Measurements from ENCODE around the gene CKAP4. TPM values are rescaled to one million over a fixed set of nuclear protein-coding genes. Genes with fewer than 3 reads are reported as not detected.

The CKAP4 gene
- total RNA-seq, 1 experiment from 2014 or later: 69.6 TPM

- CTCF ChIA-PET: interaction anchor here (0.7 kb wide), 1 partner anchor 68 kb away, joined by 4 read pairs; no protein-coding TSS in a partner anchor
- ATAC-seq: no peak
Observed at GRCh38 chr12:106292339-106292738, 44.5 kb upstream of the CKAP4 start.

GRCh38 chr12:106291342-106291741, 43.5 kb upstream of the CKAP4 start:
- POLR2A ChIA-PET: no interaction called here
- CTCF ChIA-PET: no interaction called here
- ATAC-seq (no peak), DNase-seq (ENCODE audit: low spot score) (no peak)
- no peaks in the 10 kb centered on the region; the same call in 1 of the 2 replicates for H3K27me3 Mint-ChIP-seq (ENCODE audit: low read depth)
- no peaks in the 10 kb centered on the region for H3K4me1 Mint-ChIP-seq
- no peak for TF ChIP-seq E2F5 (CRISPR knock-in tag; IDR thresholded peaks at IDR 0.05)
- TF ChIP-seq GABPB1 (CRISPR knock-in tag; IDR thresholded peaks at IDR 0.05): peak; percentile 38; the same call in 1 of the 2 replicates
- TF ChIP-seq USF2 (CRISPR knock-in tag; IDR thresholded peaks at IDR 0.05): no peak
- H3K4me3 Mint-ChIP-seq: no peak overlapping the region
- H3K36me3 Mint-ChIP-seq: no peaks in the 10 kb centered on the region
- no peaks in the 10 kb centered on the region for H3K9me3 Mint-ChIP-seq
- no peak overlapping the region for H3K27ac Mint-ChIP-seq

More at GRCh38 chr12:106292339-106292738, 44.5 kb upstream of the CKAP4 start:
- no peaks in the 10 kb centered on the region for H3K9me3 Mint-ChIP-seq
- H3K27me3 Mint-ChIP-seq (ENCODE audit: low read depth): no peaks in the 10 kb centered on the region; the same call in 1 of the 2 replicates
- no peak for TF ChIP-seq CREM (CRISPR knock-in tag; IDR thresholded peaks at IDR 0.05)
- no peak for TF ChIP-seq ZNF396 (CRISPR knock-in tag; IDR thresholded peaks at IDR 0.05; ENCODE audit: borderline replicate concordance)
- TF ChIP-seq SOX15 (CRISPR knock-in tag; IDR thresholded peaks at IDR 0.05): no peak
- TF ChIP-seq MLX (CRISPR knock-in tag; IDR thresholded peaks at IDR 0.05): no peak
- TF ChIP-seq HMGA2 (CRISPR knock-in tag; IDR thresholded peaks at IDR 0.05): no peak
- TF ChIP-seq KAT7 (CRISPR knock-in tag; IDR thresholded peaks at IDR 0.05; ENCODE audit: borderline replicate concordance): no peak
- no peak for TF ChIP-seq ZNF671 (CRISPR knock-in tag; IDR thresholded peaks at IDR 0.05)
- TF ChIP-seq NR2C2 (CRISPR knock-in tag; IDR thresholded peaks at IDR 0.05): no peak
- no peak for TF ChIP-seq ZNF281 (CRISPR knock-in tag; IDR thresholded peaks at IDR 0.05)
- no peak for TF ChIP-seq ELF4 (CRISPR knock-in tag; IDR thresholded peaks at IDR 0.05; ENCODE audit: low read depth)
- no peak for TF ChIP-seq TP53 (CRISPR knock-in tag; IDR thresholded peaks at IDR 0.05)
- TF ChIP-seq ATF3 (CRISPR knock-in tag; conservative IDR thresholded peaks at IDR 0.05): no peak
- TF ChIP-seq E2F5 (CRISPR knock-in tag; IDR thresholded peaks at IDR 0.05): no peak
- no peak for TF ChIP-seq GRHL2 (CRISPR knock-in tag; IDR thresholded peaks at IDR 0.05; ENCODE audit: insufficient replicate concordance, severe bottlenecking)
- no peak for DNase-seq (ENCODE audit: low spot score)
- H3K4me1 Mint-ChIP-seq: peaks cover 3% of the 10 kb centered on the region
- H3K27ac Mint-ChIP-seq: no peak overlapping the region
- H3K4me3 Mint-ChIP-seq: no peak overlapping the region
- POLR2A ChIA-PET: no interaction called here
- no peaks in the 10 kb centered on the region for H3K36me3 Mint-ChIP-seq

- H3K9me3 Mint-ChIP-seq: no peaks in the 10 kb centered on the region
- no peaks in the 10 kb centered on the region for H3K4me1 Mint-ChIP-seq
- no peak overlapping the region for H3K27ac Mint-ChIP-seq
- H3K36me3 Mint-ChIP-seq: no peaks in the 10 kb centered on the region
- CTCF ChIA-PET: no interaction called here
- POLR2A ChIA-PET: no interaction called here
- DNase-seq (ENCODE audit: low spot score): no peak
- ATAC-seq: no peak
- H3K27me3 Mint-ChIP-seq (ENCODE audit: low read depth): no peaks in the 10 kb centered on the region; the same call in 1 of the 2 replicates
- no peak overlapping the region for H3K4me3 Mint-ChIP-seq
- TF ChIP-seq ATF1 (CRISPR knock-in tag; IDR thresholded peaks at IDR 0.05) (no peak), PRDM15 (CRISPR knock-in tag; IDR thresholded peaks at IDR 0.05) (no peak), MLX (CRISPR knock-in tag; IDR thresholded peaks at IDR 0.05) (no peak), ZNF281 (CRISPR knock-in tag; IDR thresholded peaks at IDR 0.05) (no peak)
Observed at GRCh38 chr12:106290666-106291065, 42.8 kb upstream of the CKAP4 start.
